K562 (cell line): ENCODE measurements around the gene RPS19.

Experiments used
- E2F4 ChIP-seq: sonication (generic); formaldehyde crosslinking; IDR thresholded peaks from 2 replicates; pipeline ENCODE4 v1.8.0; 2022; ENCODE audit warnings: mild to moderate bottlenecking, low read depth, missing genetic modification reagents
- EP300 ChIP-seq: IDR thresholded peaks from 2 replicates; pipeline ENCODE4 v1.6.1; 2012; ENCODE audit warnings: low read length, improper control_type of control experiment
- EZH2 ChIP-seq: IDR thresholded peaks from 2 replicates; pipeline ENCODE4 v1.6.1; 2012; ENCODE audit warnings: low read depth, mild to moderate bottlenecking, inconsistent platforms, low read length, borderline replicate concordance
- KLF16 ChIP-seq: IDR thresholded peaks from 2 replicates; pipeline ENCODE4 v1.6.1; 2016; ENCODE audit warnings: antibody characterized with exemption
- MEF2A ChIP-seq: IDR thresholded peaks from 2 replicates; pipeline ENCODE4 v1.6.1; 2011; ENCODE audit warnings: low read depth, mild to moderate bottlenecking, low read length, moderate library complexity; ENCODE audit not compliant: control insufficient read depth
- MTA2 ChIP-seq: fragments of 450-650 bp; IDR thresholded peaks from 2 replicates; pipeline ENCODE4 v1.6.1; 2016; ENCODE audit warnings: low read depth
- NKRF ChIP-seq: fragments of 450-650 bp; IDR thresholded peaks from 2 replicates; pipeline ENCODE4 v1.6.1; 2016; ENCODE audit warnings: borderline replicate concordance
- POLR2A ChIP-seq: fragments of 450-650 bp; conservative IDR thresholded peaks from 2 replicates; pipeline ENCODE4 v1.6.1; 2016
- REST ChIP-seq, 2 experiments: fragments of 450-650 bp; formaldehyde crosslinking in 1 of 2; IDR thresholded peaks; 2 replicates each; pipeline versions ENCODE4 v1.4.0 to v1.6.1; 2014 to 2020; ENCODE audit warnings: mild to moderate bottlenecking in 2 of 2, borderline replicate concordance in 1 of 2, low read depth in 1 of 2
- SPI1 ChIP-seq: IDR thresholded peaks from 2 replicates; pipeline ENCODE4 v1.6.1; 2011; ENCODE audit warnings: low read depth, low read length, control low read depth, borderline replicate concordance
- ZNF384 ChIP-seq: IDR thresholded peaks from 2 replicates; pipeline ENCODE4 v1.6.1; 2012; ENCODE audit warnings: low read depth, low read length, improper control_type of control experiment
- ZNF639 ChIP-seq, 2 experiments: fragments of 200-800 bp in 1 of 2; sonication (Bioruptor generic) in 1 of 2; sonication (generic) in 1 of 2; formaldehyde crosslinking in 1 of 2; IDR thresholded peaks in 1 of 2; conservative IDR thresholded peaks in 1 of 2; 2 replicates each; pipeline versions ENCODE4 v1.5.0 to v1.6.1; 2016 to 2020; ENCODE audit warnings: missing compliant biosample characterization in 1 of 2, missing genetic modification characterization in 1 of 2, missing genetic modification reagents in 1 of 2

- TF ChIP-seq EP300 (no peak), MEF2A (no peak), REST (IDR thresholded peaks at IDR 0.05; ENCODE audit: borderline replicate concordance) (no peak), REST (CRISPR knock-in tag; IDR thresholded peaks at IDR 0.05; ENCODE audit: low read depth) (no peak), E2F4 (CRISPR knock-in tag) (no peak), MTA2 (no peak), ZNF384 (no peak), SPI1 (no peak), EZH2 (no peak), POLR2A (peak; percentile 24; the same call in 1 of the 2 replicates), KLF16 (no peak), ZNF639 (CRISPR knock-in tag; conservative IDR thresholded peaks at IDR 0.05 in 1 of 2, IDR thresholded peaks at IDR 0.05 in 1 of 2) (no peak), NKRF (no peak)
These were observed 3.3 kb downstream of the RPS19 start for GRCh38 chr19:41863209-41863931.
